GM19438 (cell line): ENCODE measurements around the gene PSENEN.

Experiments
- ATAC-seq: cut with Tn5 transposase; IDR thresholded peaks from one replicate; pipeline ENCODE4 v1.9.1; 2021; ENCODE audit warnings: low read depth; ENCODE audit not compliant: unreplicated experiment

PSENEN gene

GRCh38 chr19:35733180-35734125, 12.0 kb upstream of the PSENEN start:
- ATAC-seq: no peak

- ATAC-seq: no peak
Observed at GRCh38 chr19:35734273-35734672, 11.2 kb upstream of the PSENEN start.

- ATAC-seq: no peak
Observed at GRCh38 chr19:35734889-35735288, 10.6 kb upstream of the PSENEN start.

- no peak for ATAC-seq
Observed at GRCh38 chr19:35736913-35737886, 8.3 kb upstream of the PSENEN start.

GRCh38 chr19:35738021-35738886, 7.2 kb upstream of the PSENEN start:
- ATAC-seq: no peak

- no peak for ATAC-seq
Observed at GRCh38 chr19:35738887-35739229, 6.6 kb upstream of the PSENEN start.

GRCh38 chr19:35739275-35740107, 6.0 kb upstream of the PSENEN start:
- no peak for ATAC-seq

GRCh38 chr19:35740108-35740422, 5.4 kb upstream of the PSENEN start:
- peak; percentile 16 for ATAC-seq

- peak; percentile 52 for ATAC-seq
Observed at GRCh38 chr19:35740423-35741202, 4.8 kb upstream of the PSENEN start.

GRCh38 chr19:35741203-35741515, 4.3 kb upstream of the PSENEN start:
- no peak for ATAC-seq

- no peak for ATAC-seq
Observed at GRCh38 chr19:35742121-35742724, 3.2 kb upstream of the PSENEN start, which contains the start of gene IGFLR1. Gene IGFLR1 (minus strand): TSS chr19:35742452. CDS start chr19:35741180, 1,272 bp downstream.

GRCh38 chr19:35743640-35744429, 1.6 kb upstream of the PSENEN start:
- ATAC-seq: no peak

- peak; percentile 36 for ATAC-seq
Observed at GRCh38 chr19:35744430-35745327, 772 bp upstream of the PSENEN start.

- ATAC-seq: no peak
Observed at GRCh38 chr19:35746087-35746462, 624 bp downstream of the PSENEN start.

GRCh38 chr19:35746531-35746930, 1.1 kb downstream of the PSENEN start:
- ATAC-seq: no peak

GRCh38 chr19:35748106-35749020, 2.9 kb downstream of the PSENEN start, which contains the start of gene LIN37:
Gene LIN37 (plus strand): TSS chr19:35748576. CDS start chr19:35748725, 149 bp downstream.
- ATAC-seq: peak; percentile 65
